Measurements from ENCODE around the gene NIPA2.

NIPA2 gene

GRCh38 chr15:22811640-22812039 lies 26.8 kb upstream of the NIPA2 start:
- Mint-ChIP-seq H3K36me3 (peaks cover 30% of the 10 kb centered on the region), H3K9me3 (no peaks in the 10 kb centered on the region), H3K27me3 (no peaks in the 10 kb centered on the region), H3K4me3 (no peak overlapping the region), H3K27ac (peak overlapping the region; percentile 44), H3K4me1 (peaks cover 23% of the 10 kb centered on the region)
- peak; percentile 45 for ATAC-seq

- H3K36me3 Mint-ChIP-seq = peaks cover 37% of the 10 kb centered on the region
- H3K27ac Mint-ChIP-seq = no peak overlapping the region
- no peak overlapping the region for H3K4me3 Mint-ChIP-seq
- H3K4me1 Mint-ChIP-seq = peaks cover 20% of the 10 kb centered on the region
- H3K9me3 Mint-ChIP-seq = no peaks in the 10 kb centered on the region
- ATAC-seq = peak; percentile 59
- no peaks in the 10 kb centered on the region for H3K27me3 Mint-ChIP-seq
These were observed 24.6 kb upstream of the NIPA2 start for GRCh38 chr15:22813844-22814243.

GRCh38 chr15:22815766-22816165 lies 22.7 kb upstream of the NIPA2 start:
- Mint-ChIP-seq H3K27me3 (no peaks in the 10 kb centered on the region), H3K27ac (peak overlapping the region; percentile 73), H3K4me1 (peaks cover 8% of the 10 kb centered on the region), H3K9me3 (no peaks in the 10 kb centered on the region), H3K36me3 (peaks cover 52% of the 10 kb centered on the region), H3K4me3 (no peak overlapping the region)
- ATAC-seq = no peak

GRCh38 chr15:22819651-22820050 lies 18.8 kb upstream of the NIPA2 start:
- H3K27ac Mint-ChIP-seq = no peak overlapping the region
- H3K36me3 Mint-ChIP-seq = peaks cover 67% of the 10 kb centered on the region
- H3K27me3 Mint-ChIP-seq = no peaks in the 10 kb centered on the region
- H3K9me3 Mint-ChIP-seq = no peaks in the 10 kb centered on the region
- H3K4me3 Mint-ChIP-seq = no peak overlapping the region
- H3K4me1 Mint-ChIP-seq = peaks cover 4% of the 10 kb centered on the region
- ATAC-seq = no peak

DNA sequence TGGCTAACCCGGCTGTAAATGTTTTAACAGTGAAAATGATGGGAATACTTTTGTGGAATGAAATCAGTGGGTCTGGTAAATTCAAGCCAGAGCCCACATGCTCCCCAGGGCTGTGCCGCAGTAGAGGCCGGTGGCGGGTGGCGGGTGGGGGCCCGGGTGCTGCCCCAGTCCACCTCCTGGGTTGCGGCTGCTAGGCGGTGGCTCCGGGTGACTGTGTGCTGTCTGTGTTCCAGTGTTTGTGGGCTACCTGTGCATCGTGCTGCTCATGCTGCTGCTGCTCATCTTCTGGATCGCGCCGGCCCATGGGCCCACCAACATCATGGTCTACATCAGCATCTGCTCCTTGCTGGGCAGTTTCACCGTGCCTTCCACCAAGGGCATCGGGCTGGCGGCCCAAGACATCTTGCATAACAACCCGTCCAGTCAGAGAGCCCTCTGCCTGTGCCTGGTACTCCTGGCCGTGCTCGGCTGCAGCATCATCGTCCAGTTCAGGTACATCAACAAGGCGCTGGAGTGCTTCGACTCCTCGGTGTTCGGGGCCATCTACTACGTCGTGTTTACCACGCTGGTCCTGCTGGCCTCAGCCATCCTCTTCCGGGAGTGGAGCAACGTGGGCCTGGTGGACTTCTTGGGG lies 14.9 kb upstream of the NIPA2 start:
- peaks cover 73% of the 10 kb centered on the region for H3K36me3 Mint-ChIP-seq
- no peak overlapping the region for H3K27ac Mint-ChIP-seq
- no peaks in the 10 kb centered on the region for H3K9me3 Mint-ChIP-seq
- H3K27me3 Mint-ChIP-seq = no peaks in the 10 kb centered on the region
- H3K4me1 Mint-ChIP-seq = no peaks in the 10 kb centered on the region
- no peak overlapping the region for H3K4me3 Mint-ChIP-seq
- ATAC-seq = no peak

- H3K27ac Mint-ChIP-seq = no peak overlapping the region
- H3K27me3 Mint-ChIP-seq = no peaks in the 10 kb centered on the region
- H3K4me3 Mint-ChIP-seq = no peak overlapping the region
- H3K36me3 Mint-ChIP-seq = peaks cover 52% of the 10 kb centered on the region
- ATAC-seq = no peak
- H3K4me1 Mint-ChIP-seq = no peaks in the 10 kb centered on the region
- no peaks in the 10 kb centered on the region for H3K9me3 Mint-ChIP-seq
These were observed 11.3 kb upstream of the NIPA2 start for GRCh38 chr15:22827125-22827524.

DNA sequence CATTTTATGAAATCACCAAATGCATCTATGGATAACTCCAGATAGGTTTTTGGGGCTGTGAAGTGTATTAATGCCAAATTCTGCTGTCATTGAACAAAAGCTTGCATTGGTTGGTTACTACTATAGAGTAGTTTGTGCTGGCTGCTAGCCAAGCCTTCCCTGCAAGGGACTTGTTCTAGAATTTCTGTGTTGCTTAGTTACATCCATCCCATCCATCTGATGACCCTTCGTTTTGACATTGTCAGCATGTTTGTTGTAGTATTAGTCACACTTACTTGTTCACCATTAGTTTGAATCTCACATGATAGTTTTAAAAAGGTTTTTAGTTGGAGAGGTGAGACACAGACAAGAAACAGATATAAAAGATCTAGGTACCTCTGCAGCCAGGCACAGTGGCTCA lies 7.0 kb upstream of the NIPA2 start:
- Mint-ChIP-seq H3K36me3 (peaks cover 34% of the 10 kb centered on the region), H3K4me1 (no peaks in the 10 kb centered on the region), H3K9me3 (peaks cover 9% of the 10 kb centered on the region), H3K4me3 (no peak overlapping the region), H3K27me3 (no peaks in the 10 kb centered on the region), H3K27ac (no peak overlapping the region)
- no peak for ATAC-seq

DNA sequence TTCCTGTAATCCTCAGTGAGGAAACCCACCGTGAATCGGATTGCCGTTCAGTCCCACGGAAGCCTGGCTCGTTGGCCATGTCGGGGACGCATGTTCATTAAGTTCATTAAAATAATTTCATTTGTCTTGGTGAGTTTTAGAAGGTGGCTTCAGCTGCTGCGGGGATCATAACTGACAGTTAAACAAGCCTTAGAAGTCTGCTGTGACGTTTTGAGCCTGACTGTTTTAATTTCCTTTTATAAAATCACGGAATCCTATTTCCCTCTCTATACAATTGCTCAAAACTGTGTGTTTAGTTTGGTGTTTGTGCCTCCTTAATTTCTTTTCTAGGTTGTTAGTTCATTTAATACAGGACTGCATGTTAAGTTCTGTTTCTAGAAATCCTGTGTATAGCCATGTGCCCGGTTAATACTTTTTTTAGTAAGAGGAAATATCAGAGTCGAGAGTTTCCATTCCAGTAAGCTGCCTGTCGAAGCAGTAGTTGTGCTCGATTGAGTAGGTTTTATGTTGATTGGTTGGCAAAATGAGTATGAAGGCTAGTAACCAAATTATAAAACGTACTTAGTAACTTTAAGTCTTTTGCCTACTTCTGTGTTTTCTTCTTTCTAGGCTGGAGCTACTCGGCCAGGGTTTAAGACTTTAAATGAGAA lies 705 bp downstream of the NIPA2 start:
- ATAC-seq = peak; percentile 39
- Mint-ChIP-seq H3K9me3 (no peaks in the 10 kb centered on the region), H3K27ac (peak overlapping the region; percentile 99), H3K36me3 (peaks cover 32% of the 10 kb centered on the region), H3K4me1 (peaks cover 40% of the 10 kb centered on the region), H3K4me3 (peak overlapping the region; percentile 86), H3K27me3 (no peaks in the 10 kb centered on the region)

- H3K4me1 Mint-ChIP-seq = peaks cover 67% of the 10 kb centered on the region
- peak overlapping the region; percentile 26 for H3K4me3 Mint-ChIP-seq
- H3K27me3 Mint-ChIP-seq = no peaks in the 10 kb centered on the region
- peak overlapping the region; percentile 78 for H3K27ac Mint-ChIP-seq
- H3K36me3 Mint-ChIP-seq = peaks cover 61% of the 10 kb centered on the region
- H3K9me3 Mint-ChIP-seq = no peaks in the 10 kb centered on the region
- no peak for ATAC-seq
These were observed 6.2 kb downstream of the NIPA2 start for GRCh38 chr15:22844421-22845288.

GRCh38 chr15:22845289-22845900 lies 6.9 kb downstream of the NIPA2 start:
- peaks cover 55% of the 10 kb centered on the region for H3K36me3 Mint-ChIP-seq
- no peaks in the 10 kb centered on the region for H3K27me3 Mint-ChIP-seq
- H3K4me3 Mint-ChIP-seq = no peak overlapping the region
- H3K27ac Mint-ChIP-seq = peak overlapping the region; percentile 78
- peaks cover 62% of the 10 kb centered on the region for H3K4me1 Mint-ChIP-seq
- ATAC-seq = no peak
- H3K9me3 Mint-ChIP-seq = no peaks in the 10 kb centered on the region

- no peaks in the 10 kb centered on the region for H3K9me3 Mint-ChIP-seq
- peak overlapping the region; percentile 78 for H3K27ac Mint-ChIP-seq
- no peak overlapping the region for H3K4me3 Mint-ChIP-seq
- H3K36me3 Mint-ChIP-seq = peaks cover 56% of the 10 kb centered on the region
- no peaks in the 10 kb centered on the region for H3K27me3 Mint-ChIP-seq
- H3K4me1 Mint-ChIP-seq = peaks cover 60% of the 10 kb centered on the region
- no peak for ATAC-seq
These were observed 7.6 kb downstream of the NIPA2 start for GRCh38 chr15:22846073-22846472.

- Mint-ChIP-seq H3K4me1 (peaks cover 26% of the 10 kb centered on the region), H3K27me3 (no peaks in the 10 kb centered on the region), H3K9me3 (no peaks in the 10 kb centered on the region), H3K4me3 (no peak overlapping the region), H3K27ac (peak overlapping the region; percentile 37), H3K36me3 (peaks cover 40% of the 10 kb centered on the region)
- no peak for ATAC-seq
These were observed 11.6 kb downstream of the NIPA2 start for GRCh38 chr15:22850055-22850454.

DNA sequence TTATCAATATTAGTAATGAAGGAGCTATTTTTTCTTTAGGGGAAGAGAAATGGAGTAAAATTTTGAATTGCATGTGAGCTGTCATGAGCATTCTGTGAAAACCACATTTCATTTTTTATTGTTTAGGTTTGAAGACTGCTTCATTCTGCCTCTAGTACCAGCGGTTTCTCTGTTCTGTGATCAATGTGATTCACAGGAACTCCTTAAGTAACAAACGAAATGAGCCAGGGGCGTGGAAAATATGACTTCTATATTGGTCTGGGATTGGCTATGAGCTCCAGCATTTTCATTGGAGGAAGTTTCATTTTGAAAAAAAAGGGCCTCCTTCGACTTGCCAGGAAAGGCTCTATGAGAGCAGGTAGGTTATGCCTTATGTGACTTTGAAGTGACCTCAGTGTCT lies 13.0 kb downstream of the NIPA2 start:
- no peak for ATAC-seq
- peaks cover 12% of the 10 kb centered on the region for H3K4me1 Mint-ChIP-seq

DNA sequence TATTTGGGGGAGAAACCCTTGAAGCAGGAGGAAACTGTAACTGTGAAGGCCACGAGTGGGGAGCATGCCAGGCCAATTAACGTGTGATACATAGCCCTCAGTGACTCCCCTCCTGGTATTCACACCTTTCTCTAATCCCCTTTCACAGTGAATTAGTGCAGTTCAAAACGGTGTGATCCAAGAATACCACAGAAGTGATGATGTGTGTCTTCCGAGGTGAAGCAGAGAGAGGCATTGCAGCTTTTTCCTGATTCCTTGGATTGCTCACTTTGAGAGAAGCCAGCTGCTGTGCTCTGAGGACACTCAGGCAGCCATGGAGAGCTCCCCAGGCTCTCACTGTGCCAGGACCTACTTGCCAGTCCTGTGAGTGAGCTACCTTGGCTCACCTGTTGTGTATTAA lies 17.3 kb downstream of the NIPA2 start:
- Mint-ChIP-seq H3K9me3 (no peaks in the 10 kb centered on the region), H3K27ac (no peak overlapping the region), H3K36me3 (peaks cover 63% of the 10 kb centered on the region), H3K4me1 (peaks cover 3% of the 10 kb centered on the region), H3K27me3 (no peaks in the 10 kb centered on the region), H3K4me3 (no peak overlapping the region)
- ATAC-seq = no peak

More for the DNA sequence above, 13.0 kb downstream of the NIPA2 start:
- Mint-ChIP-seq H3K9me3 (no peaks in the 10 kb centered on the region), H3K4me3 (no peak overlapping the region), H3K27ac (no peak overlapping the region), H3K36me3 (peaks cover 43% of the 10 kb centered on the region), H3K27me3 (no peaks in the 10 kb centered on the region)

DNA sequence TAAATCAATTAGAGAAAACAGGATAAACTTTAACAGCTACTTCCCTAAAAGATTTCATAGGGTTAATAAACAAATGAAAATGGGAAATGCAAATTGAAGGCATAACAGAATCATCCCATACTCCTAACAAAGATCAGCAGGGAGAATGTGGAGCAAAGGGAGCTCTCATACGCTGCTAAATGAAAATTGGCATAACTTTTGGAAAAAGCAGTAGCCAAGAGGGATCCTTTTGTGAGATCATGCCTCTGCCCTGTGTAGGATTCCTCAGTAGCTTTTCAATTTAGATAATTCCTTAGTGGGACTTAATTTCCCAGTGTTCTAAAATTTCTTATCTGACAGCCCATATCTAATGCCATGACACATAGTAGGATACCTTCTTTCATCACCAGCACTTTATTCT lies 18.2 kb downstream of the NIPA2 start:
- peak overlapping the region; percentile 59 for H3K27ac Mint-ChIP-seq
- H3K4me3 Mint-ChIP-seq = no peak overlapping the region
- peaks cover 67% of the 10 kb centered on the region for H3K36me3 Mint-ChIP-seq
- H3K9me3 Mint-ChIP-seq = no peaks in the 10 kb centered on the region
- no peak for ATAC-seq
- no peaks in the 10 kb centered on the region for H3K27me3 Mint-ChIP-seq
- no peaks in the 10 kb centered on the region for H3K4me1 Mint-ChIP-seq

All from stimulated activated memory B cell treated with anti-CD40 and anti-IgM and Interleukin-4, amounts not matched to agents 10 μg/mL and 1 μg/mL and 100 μg/mL, for 72 hours (primary cell).